Activated T-helper 9 cell treated with anti-CD3 and anti-CD28 coated beads, Interleukin-2, amount 50 U/mL, for 16 hours (primary cell): Measurements from ENCODE around the gene TMC4.

Experiments
- DNase-seq: peaks from one replicate; pipeline ENCODE4 v3.0.0-alpha.2; 2020; ENCODE audit warnings: low read depth

Gene TMC4

GRCh38 chr19:54133312-54133956 is 39.5 kb downstream of the TMC4 start:
- no peak for DNase-seq

DNA sequence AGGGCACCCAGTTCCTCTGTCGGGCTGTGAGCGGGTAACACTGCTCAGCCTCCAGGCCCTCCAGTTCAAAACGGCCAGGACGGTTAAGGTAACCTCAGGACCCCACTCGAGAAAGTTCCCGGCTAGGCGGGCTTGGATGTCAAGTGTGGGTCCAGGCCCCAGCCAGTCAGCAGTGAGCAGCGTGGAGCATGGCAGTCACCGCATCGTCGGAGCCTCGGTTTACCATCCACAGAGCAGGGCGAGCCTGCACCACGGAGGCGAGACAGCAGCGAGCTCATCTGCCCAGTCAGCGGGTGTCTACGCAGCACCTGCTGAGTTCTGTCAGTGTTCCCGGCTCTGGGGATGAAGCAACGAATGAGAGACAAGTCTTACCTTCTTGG is 43.4 kb downstream of the TMC4 start:
- DNase-seq: no peak

- no peak for DNase-seq
Observed at GRCh38 chr19:54128796-54129616, 44.0 kb downstream of the TMC4 start.

- DNase-seq: no peak
Observed at GRCh38 chr19:54128441-54128725, 44.6 kb downstream of the TMC4 start.

- DNase-seq: no peak
Observed at GRCh38 chr19:54127688-54128440, 45.1 kb downstream of the TMC4 start.

DNA sequence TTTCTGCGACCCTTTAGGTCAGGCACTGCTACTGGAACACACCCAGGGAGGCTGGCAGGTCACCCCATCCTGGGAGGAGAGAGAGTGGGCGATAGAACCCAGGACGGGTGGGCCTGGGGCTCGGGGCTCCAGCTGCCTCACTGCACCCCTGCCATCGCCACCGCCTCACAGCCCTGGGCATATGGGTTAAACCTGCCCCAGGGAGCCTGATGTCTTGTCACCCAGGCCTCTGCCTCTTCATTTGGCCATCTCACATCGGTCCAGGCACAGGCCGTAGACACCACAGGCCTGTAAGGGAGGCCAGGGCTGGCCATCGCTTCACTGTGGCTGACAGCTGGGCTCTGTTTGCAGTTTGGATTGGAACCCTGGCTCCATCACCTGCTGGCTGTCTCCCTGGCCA is 47.2 kb downstream of the TMC4 start:
- DNase-seq: no peak

- no peak for DNase-seq
Observed at GRCh38 chr19:54124393-54124792, 48.6 kb downstream of the TMC4 start.

DNA sequence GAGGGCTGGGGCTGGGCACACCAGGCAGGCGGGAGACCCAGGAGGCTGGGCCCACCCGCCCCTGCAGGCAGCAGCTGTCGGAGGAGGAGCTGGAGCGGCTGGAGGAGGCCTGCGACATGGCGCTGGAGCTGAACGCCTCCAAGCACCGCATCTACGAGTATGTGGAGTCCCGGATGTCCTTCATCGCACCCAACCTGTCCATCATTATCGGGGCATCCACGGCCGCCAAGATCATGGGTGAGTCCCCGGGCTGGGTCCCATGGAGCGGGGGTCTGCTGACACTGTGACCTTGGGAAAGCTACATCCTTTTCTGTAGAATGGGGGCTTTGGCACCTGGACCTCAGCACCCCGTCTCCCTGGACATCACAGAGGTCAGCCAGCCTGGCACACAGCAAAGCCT is 49.3 kb downstream of the TMC4 start:
- DNase-seq: no peak

- DNase-seq: no peak
Observed at GRCh38 chr19:54121259-54121658, 51.7 kb downstream of the TMC4 start.

- peak; percentile 92 for DNase-seq
Observed at GRCh38 chr19:54115109-54116063, 57.6 kb downstream of the TMC4 start, which contains the start of the genes PRPF31 and TFPT. Gene PRPF31, plus strand, starts transcription at chr19:54115754. Its CDS starts 2,525 bp downstream, at chr19:54118279. Gene TFPT, minus strand, starts transcription at chr19:54115657. Its CDS starts 388 bp downstream, at chr19:54115269.

GRCh38 chr19:54114340-54115108 is 58.4 kb downstream of the TMC4 start:
- no peak for DNase-seq
